Lung (tissue), 12 donors: ENCODE data around the gene CCDC107. TPM values are rescaled to one million over a fixed set of nuclear protein-coding genes. Genes with fewer than 3 reads are reported as not detected.
"Not testable (repeated sequence)": the region's sequence is repeated elsewhere in the genome, so short reads cannot be mapped to it uniquely, and the experiment has no call there.

Source experiments
- ATAC-seq: fragments of 200-7000 bp; cut with Tn5 transposase; one replicate; pipeline ENCODE4 v1.9.1; 2020; ENCODE audit warnings: moderate number of reproducible peaks; ENCODE audit not compliant: insufficient read depth, low FRiP score
- DNase-seq, 3 donors: peaks; one replicate each; pipeline ENCODE4 v3.0.0-alpha.2; 2013 to 2017
- H3K27ac ChIP-seq, 2 donors: one replicate each; pipeline ENCODE4 v1.5.1; 2013; ENCODE audit warnings: mild to moderate bottlenecking in 2 of 2, moderate library complexity in 2 of 2, control low read depth in 1 of 2, inconsistent platforms in 1 of 2, low read depth in 1 of 2, low read length in 1 of 2
- H3K27me3 ChIP-seq, 3 donors: one replicate each; pipeline ENCODE4 v1.5.1; 2013; ENCODE audit warnings: low read length in 2 of 3; ENCODE audit not compliant: control insufficient read depth in 3 of 3, insufficient read depth in 3 of 3
- H3K36me3 ChIP-seq, 4 donors: one replicate each; pipeline ENCODE4 v1.5.1; 2013; ENCODE audit warnings: low read length in 4 of 4, mild to moderate bottlenecking in 1 of 4, moderate library complexity in 1 of 4; ENCODE audit not compliant: control insufficient read depth in 4 of 4, insufficient read depth in 4 of 4
- H3K4me1 ChIP-seq, 5 donors: one replicate each; pipeline ENCODE4 v1.5.1; 2013; ENCODE audit warnings: low read length in 5 of 5, mild to moderate bottlenecking in 2 of 5, moderate library complexity in 1 of 5; ENCODE audit not compliant: control insufficient read depth in 5 of 5, insufficient read depth in 5 of 5
- H3K4me3 ChIP-seq: one replicate; pipeline ENCODE4 v1.5.1; 2013; ENCODE audit warnings: mild to moderate bottlenecking, control low read depth, moderate library complexity
- H3K9ac ChIP-seq, 2 donors: one replicate each; pipeline ENCODE4 v1.5.1; 2013; ENCODE audit warnings: low read length in 2 of 2, control low read depth in 1 of 2; ENCODE audit not compliant: insufficient read depth in 1 of 2
- H3K9me3 ChIP-seq, 4 donors: one replicate each; pipeline ENCODE4 v1.5.1; 2013; ENCODE audit warnings: low read length in 3 of 4, mild to moderate bottlenecking in 1 of 4, moderate library complexity in 1 of 4; ENCODE audit not compliant: control insufficient read depth in 4 of 4, insufficient read depth in 3 of 4
- CTCF ChIP-seq: IDR thresholded peaks from 2 replicates; pipeline ENCODE4 v1.5.1; 2012; ENCODE audit warnings: mild to moderate bottlenecking; ENCODE audit errors: control extremely low read depth, extremely low read depth
- WGBS, 2 donors: extraction: QIAGEN DNeasy Blood & Tissue Kit; methylation state at CpG; one replicate each; pipeline ENCODE4 v1.1.7; 2013; 5-methylcytosine and 5-hydroxymethylcytosine counted together
- polyA plus RNA-seq, 2 donors: library from polyadenylated mRNA; stranded (reverse); fragments of 200-250 nt; gene quantifications; one replicate each; pipeline ENCODE4 v1.2.1, GENCODE V29; 2013
- total RNA-seq, 2 donors: library from RNA; depleted of rRNA in 1 of 2; stranded (reverse); fragments of >200 nt in 1 of 2; gene quantifications; one replicate each; pipeline ENCODE4 v1.2.1, GENCODE V29; 2014 to 2021
- donor health status: control.
- donor health status: control.
- donor health status: Bipolar disorder and iron deficiency.
- donor health status: healthy.
- donor health status: DM: yes; HTN: yes; CAD: no.

CCDC107 gene
- total and polyA plus RNA-seq, 4 donors: 9.9 to 53.9 (median 31.0) TPM

DNA sequence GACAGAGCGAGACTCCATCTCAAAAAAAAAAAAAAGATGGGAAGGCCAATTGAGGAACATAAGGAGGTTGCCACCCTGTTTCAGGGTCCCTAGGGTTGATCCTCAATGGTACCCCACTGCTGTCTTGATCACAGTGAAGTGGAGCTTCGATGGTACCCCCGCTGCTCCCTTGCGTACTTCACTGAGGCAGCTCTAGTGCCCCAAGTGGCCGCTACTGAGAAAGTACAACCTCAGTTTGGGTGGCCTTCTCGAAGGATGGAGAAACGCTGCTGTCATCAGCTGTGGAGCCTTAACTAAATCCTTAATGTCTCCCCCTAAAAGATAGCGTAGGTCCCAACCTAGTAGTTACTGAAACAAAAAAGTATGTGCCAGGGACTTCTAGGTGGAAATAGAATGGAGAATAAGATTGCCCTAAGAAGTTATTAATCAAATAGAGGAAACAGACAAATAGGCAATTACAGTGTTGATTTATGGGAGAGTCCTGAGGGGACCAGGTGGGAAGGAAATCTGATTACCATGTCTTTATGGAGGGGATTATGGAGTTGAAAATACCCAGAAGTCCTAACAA, 46.8 kb upstream of the CCDC107 start:
- Histone ChIP-seq H3K27ac (no peak overlapping the region), H3K4me1 (peaks cover 0 to 8% (median 5%) of the 10 kb centered on the region in 5 donors), H3K4me3 (no peak overlapping the region), H3K27me3 (peaks cover 0 to 2% (median 2%) of the 10 kb centered on the region in 3 donors), H3K36me3 (peaks cover 2 to 23% (median 12%) of the 10 kb centered on the region in 4 donors), H3K9me3 (no peaks in the 10 kb centered on the region), H3K9ac (no peak overlapping the region)
- 19 to 20% methylated on average over 8 of the region's 8 CpGs for WGBS, 2 donors
- DNase-seq (peak; percentile 27 to 47 (median 41)), ATAC-seq (no peak)
- peak; percentile 46 for TF ChIP-seq CTCF

DNA sequence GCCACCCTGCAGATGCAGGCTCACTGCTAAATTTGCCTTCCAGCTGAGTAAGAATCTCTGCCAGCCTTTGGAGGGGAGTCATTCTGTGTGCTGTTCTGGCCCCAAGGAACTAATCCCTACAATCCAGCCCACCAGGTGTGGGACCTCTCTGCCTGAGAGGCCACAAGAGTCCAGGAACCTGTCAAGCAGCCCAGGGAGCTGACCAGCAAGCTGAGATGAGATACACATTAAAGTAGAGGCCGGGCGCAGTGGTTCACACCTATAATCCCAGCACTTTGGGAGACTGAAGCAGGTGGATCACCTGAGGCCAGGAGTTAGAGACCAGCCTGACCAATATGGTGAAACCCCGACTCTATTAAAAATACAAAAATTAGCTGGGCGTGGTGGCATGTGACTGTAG, 46.0 kb upstream of the CCDC107 start:
- H3K9me3 ChIP-seq, H3K27me3 ChIP-seq, DNase-seq, H3K4me1 ChIP-seq, ATAC-seq, H3K27ac ChIP-seq, H3K4me3 ChIP-seq, H3K9ac ChIP-seq: not testable (repeated sequence)
- 88 to 92% methylated on average over 4 of the region's 4 CpGs for WGBS, 2 donors
- peaks cover 2 to 23% (median 10%) of the 10 kb centered on the region in 4 donors for H3K36me3 ChIP-seq

GRCh38 chr9:35612843-35613242, 45.2 kb upstream of the CCDC107 start:
- H3K9ac ChIP-seq: no peak overlapping the region
- DNase-seq (no peak), ATAC-seq (no peak)
- TF ChIP-seq CTCF: no peak
- peaks cover 0 to 14% (median 14%) of the 10 kb centered on the region in 3 donors for H3K27me3 ChIP-seq
- 93 to 95% methylated on average over 2 of the region's 2 CpGs for WGBS, 2 donors
- H3K4me1 ChIP-seq: peaks cover 0 to 7% (median 0%) of the 10 kb centered on the region in 5 donors
- H3K27ac ChIP-seq: no peak overlapping the region
- H3K4me3 ChIP-seq: no peak overlapping the region
- no peaks in the 10 kb centered on the region for H3K9me3 ChIP-seq
- peaks cover 2 to 22% (median 7%) of the 10 kb centered on the region in 4 donors for H3K36me3 ChIP-seq

GRCh38 chr9:35615981-35616680, 42.0 kb upstream of the CCDC107 start:
- Histone ChIP-seq H3K4me3 (no peak overlapping the region), H3K9me3 (no peaks in the 10 kb centered on the region), H3K27me3 (peaks cover 0 to 17% (median 16%) of the 10 kb centered on the region in 3 donors), H3K36me3 (no peaks in the 10 kb centered on the region), H3K9ac (no peak overlapping the region), H3K4me1 (peaks cover 0 to 7% (median 0%) of the 10 kb centered on the region in 5 donors), H3K27ac (no peak overlapping the region)
- 83 to 84% methylated on average over 17 of the region's 17 CpGs for WGBS, 2 donors
- TF ChIP-seq CTCF: no peak
- DNase-seq (no peak), ATAC-seq (no peak)
